GM12878 (cell line): ENCODE data around the gene ACP4. TPM values are rescaled to one million over a fixed set of nuclear protein-coding genes. Genes with fewer than 3 reads are reported as not detected.

Experiments
- ATAC-seq: fragments of 200-7000 bp; cut with Tn5 transposase; 3 replicates; pipeline ENCODE4 v1.9.1; 2020; ENCODE audit warnings: mild to moderate bottlenecking, moderate library complexity
- Bru-seq: library from RNA; stranded (reverse); fragments of 400-500 nt; gene quantifications from one replicate; lab custom pipeline; 2021; lab: Mats Ljungman, UMichigan
- BruChase-seq, 2 experiments: library from RNA; stranded (reverse); fragments of 400-500 nt; gene quantifications; one replicate each; lab custom pipeline; 2021; lab: Mats Ljungman, UMichigan
- BruUV-seq: library from RNA; stranded (reverse); fragments of 400-500 nt; replicated peaks from 2 replicates; lab custom pipeline; 2021; lab: Mats Ljungman, UMichigan
- CTCF ChIA-PET: fragments of 300-600 bp; sonication (Branson Sonifier 250); formaldehyde crosslinking; extraction: SDS; loops from one replicate; lab custom pipeline; 2021; ENCODE audit warnings: inconsistent platforms; lab: Yijun Ruan, JAX
- POLR2A ChIA-PET: fragments of 350-600 bp; formaldehyde crosslinking; extraction: SDS; loops from one replicate; lab custom pipeline; 2021; ENCODE audit warnings: inconsistent platforms; lab: Charles Lee
- RAD21 ChIA-PET: fragments of 300-600 bp; sonication (Branson Sonifier 250); formaldehyde crosslinking; loops from one replicate; lab custom pipeline; 2023; ENCODE audit warnings: antibody characterized with exemption; ENCODE audit not compliant: unreplicated experiment; lab: Charles Lee
- SMC1A ChIA-PET: fragments of 300-600 bp; sonication (Branson Sonifier 250); formaldehyde crosslinking; loops from one replicate; lab custom pipeline; 2023; ENCODE audit not compliant: unreplicated experiment, uncharacterized antibody; lab: Charles Lee
- DNase-seq: peaks from one replicate; pipeline ENCODE4 v3.0.0-alpha.2; 2011; ENCODE audit warnings: low read depth, low spot score
- FAIRE-seq: peaks from 3 replicates; lab custom pipeline; 2011; peaks lifted over from hg19 to GRCh38; lab: Jason Lieb, UNC
- H2AFZ ChIP-seq: 2 replicates; pipeline ENCODE4 v1.6.0; 2011; ENCODE audit warnings: low read depth, low read length, control low read depth; ENCODE audit not compliant: control insufficient read depth
- H3K27ac ChIP-seq: 2 replicates; pipeline ENCODE4 v1.5.1; 2011; ENCODE audit warnings: control low read depth; ENCODE audit not compliant: control insufficient read depth, insufficient read depth
- H3K27me3 ChIP-seq, 2 experiments: replicated peaks in 1 of 2; 2 replicates each; pipeline versions ENCODE4 v1.6.0 to v1.6.1; 2011; ENCODE audit warnings: low read length in 1 of 2; ENCODE audit not compliant: control insufficient read depth in 2 of 2, insufficient read depth in 2 of 2
- H3K36me3 ChIP-seq, 2 experiments: 2 replicates each; pipeline ENCODE4 v1.5.1; 2011; ENCODE audit warnings: low read length in 1 of 2; ENCODE audit not compliant: control insufficient read depth in 2 of 2, insufficient read depth in 2 of 2
- H3K4me1 ChIP-seq: 2 replicates; pipeline ENCODE4 v1.6.1; 2011; ENCODE audit warnings: mild to moderate bottlenecking, low read length, moderate library complexity, mixed read lengths; ENCODE audit not compliant: control insufficient read depth, insufficient read depth
- H3K4me2 ChIP-seq: 2 replicates; pipeline ENCODE4 v1.6.0; 2011; ENCODE audit warnings: control low read depth; ENCODE audit not compliant: control insufficient read depth, insufficient read depth
- H3K4me3 ChIP-seq: fragments of 200-600 bp; sonication (generic); 2 replicates; pipeline ENCODE4 v1.5.1; 2016
- H3K79me2 ChIP-seq: 2 replicates; pipeline ENCODE4 v1.6.0; 2011; ENCODE audit warnings: low read length; ENCODE audit not compliant: control insufficient read depth, insufficient read depth
- H3K9ac ChIP-seq: 2 replicates; pipeline ENCODE4 v1.8.0; 2011; ENCODE audit warnings: low read length, control low read depth, mixed read lengths; ENCODE audit not compliant: control insufficient read depth, insufficient read depth
- H3K9me3 ChIP-seq: replicated peaks from 3 replicates; pipeline ENCODE4 v1.5.1; 2011; ENCODE audit warnings: mild to moderate bottlenecking, low read length; ENCODE audit not compliant: control insufficient read depth, insufficient read depth
- H4K20me1 ChIP-seq: 2 replicates; pipeline ENCODE4 v1.6.0; 2011; ENCODE audit not compliant: control insufficient read depth, insufficient read depth
- BRCA1 ChIP-seq: IDR thresholded peaks from 2 replicates; pipeline ENCODE4 v1.6.1; 2011; ENCODE audit warnings: low read depth, low read length, improper control_type of control experiment
- CREB1 ChIP-seq: IDR thresholded peaks from 2 replicates; pipeline ENCODE4 v1.6.1; 2012; ENCODE audit warnings: low read depth, mild to moderate bottlenecking, inconsistent platforms
- CUX1 ChIP-seq: IDR thresholded peaks from 2 replicates; pipeline ENCODE4 v1.6.1; 2012; ENCODE audit warnings: improper control_type of control experiment, low read depth, low read length; ENCODE audit not compliant: insufficient replicate concordance
- JUNB ChIP-seq: IDR thresholded peaks from 2 replicates; pipeline ENCODE4 v1.6.1; 2016; ENCODE audit warnings: antibody characterized with exemption, mild to moderate bottlenecking
- MTA3 ChIP-seq: IDR thresholded peaks from 2 replicates; pipeline ENCODE4 v1.6.1; 2012; ENCODE audit warnings: low read length, inconsistent platforms, borderline replicate concordance
- POLR2A ChIP-seq: IDR thresholded peaks from 2 replicates; pipeline ENCODE4 v1.6.1; 2011; ENCODE audit warnings: low read depth, mild to moderate bottlenecking, low read length
- SMC3 ChIP-seq: IDR thresholded peaks from 2 replicates; pipeline ENCODE4 v1.6.1; 2011; ENCODE audit warnings: low read length, improper control_type of control experiment, borderline replicate concordance
- SRF ChIP-seq, 2 experiments: IDR thresholded peaks; 2 replicates each; pipeline ENCODE4 v1.6.1; 2011; ENCODE audit warnings: low read depth in 2 of 2, low read length in 2 of 2, mild to moderate bottlenecking in 1 of 2, moderate library complexity in 1 of 2
- WGBS: methylation state at CpG from one replicate; pipeline ENCODE4 v1.1.6; 2016; ENCODE audit warnings: low lambda C conversion rate; ENCODE audit not compliant: insufficient replicate concordance, insufficient coverage; ENCODE audit errors: missing lambda C conversion rate; 5-methylcytosine and 5-hydroxymethylcytosine counted together
- in situ Hi-C: fragments of 300-500 bp; cut with MboI; formaldehyde crosslinking; loops from 9 replicates; pipeline ENCODE4 v1.14.3; 2018; ENCODE audit warnings: mixed read lengths
- intact Hi-C: fragments of 100-400 bp; cut with micrococcal nuclease; formaldehyde crosslinking; loops from one replicate; pipeline ENCODE4 v1.14.2; 2022; ENCODE audit not compliant: unreplicated experiment
- long read RNA-seq, 2 experiments: library from polyadenylated mRNA; unstranded; transcript quantifications; one replicate each; pipeline ENCODE4 v2.0.0, GENCODE V29; 2019 to 2020
- polyA minus RNA-seq, 3 experiments: library from RNA; depleted of rRNA, polyadenylated mRNA; stranded (reverse); fragments of >200 nt; gene quantifications; 2 replicates each; pipeline ENCODE4 v1.2.3, GENCODE V29; 2011
- polyA plus RNA-seq, 11 experiments: library from polyadenylated mRNA; depleted of rRNA in 4 of 11; unstranded in 6 of 11; stranded (reverse) in 5 of 11; fragments of >200 nt; fragmentation: Nextera tagmentation in 4 of 11; fragmentation: Illumina TruSeq in 1 of 11; extraction: Ambion mirVana in 4 of 11; extraction: Trizol in 1 of 11; gene quantifications; 1 replicate in 1 of 11; 2 replicates in 10 of 11; pipeline versions ENCODE4 v1.2.1 to v1.2.3, GENCODE V29; 2011 to 2016; ENCODE audit warnings: inconsistent platforms in 2 of 11, missing spikeins in 2 of 11, low read depth in 1 of 11
- total RNA-seq, 4 experiments: library from RNA; depleted of rRNA in 3 of 4; stranded (reverse); fragments of >200 nt in 3 of 4; fragmentation: Illumina TruSeq in 1 of 4; extraction: Trizol in 1 of 4; gene quantifications; 2 replicates each; pipeline versions ENCODE4 v1.2.1 to v1.2.3, GENCODE V29; 2013 to 2021

The ACP4 gene, protein sequence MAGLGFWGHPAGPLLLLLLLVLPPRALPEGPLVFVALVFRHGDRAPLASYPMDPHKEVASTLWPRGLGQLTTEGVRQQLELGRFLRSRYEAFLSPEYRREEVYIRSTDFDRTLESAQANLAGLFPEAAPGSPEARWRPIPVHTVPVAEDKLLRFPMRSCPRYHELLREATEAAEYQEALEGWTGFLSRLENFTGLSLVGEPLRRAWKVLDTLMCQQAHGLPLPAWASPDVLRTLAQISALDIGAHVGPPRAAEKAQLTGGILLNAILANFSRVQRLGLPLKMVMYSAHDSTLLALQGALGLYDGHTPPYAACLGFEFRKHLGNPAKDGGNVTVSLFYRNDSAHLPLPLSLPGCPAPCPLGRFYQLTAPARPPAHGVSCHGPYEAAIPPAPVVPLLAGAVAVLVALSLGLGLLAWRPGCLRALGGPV
- not detected in 2 replicates for total RNA-seq (2013; cell fraction: nucleolus; rRNA removed)
- not detected in 2 replicates for total RNA-seq (2014; rRNA removed)
- total RNA-seq (2014; rRNA removed; fragmentation: Illumina TruSeq; extraction: Trizol), result not detected in 2 replicates
- not detected in 2 replicates for total RNA-seq (2021)
- not detected for polyA plus RNA-seq (2011; ENCODE audit: low read depth)
- not detected in 2 replicates for polyA plus RNA-seq (2011; rRNA removed)
- polyA plus RNA-seq (2011; cell fraction: cytosol; rRNA removed), result not detected in 2 replicates
- not detected in 2 replicates for polyA plus RNA-seq (2011; cell fraction: nucleus; rRNA removed)
- polyA plus RNA-seq (2012), result not detected in 2 replicates
- not detected in 2 replicates for polyA plus RNA-seq (2014; fragmentation: Illumina TruSeq; extraction: Trizol)
- polyA plus RNA-seq (2014; fragmentation: Nextera tagmentation; extraction: Ambion mirVana), result not detected
- polyA plus RNA-seq (2014; rRNA removed), result not detected in 2 replicates
- not detected for polyA plus RNA-seq (2016; fragmentation: Nextera tagmentation; extraction: Ambion mirVana)
- polyA minus RNA-seq (2011; rRNA and poly(A)+ RNA removed), result not detected in 2 replicates
- polyA minus RNA-seq (2011; cell fraction: cytosol; rRNA and poly(A)+ RNA removed), result not detected in 2 replicates
- polyA minus RNA-seq (2011; cell fraction: nucleus; rRNA and poly(A)+ RNA removed), result not detected in 2 replicates
- percentile 12 among the genes with signal in this experiment for Bru-seq, nascent RNA
- BruChase-seq, experiment 1, labeled RNA remaining after a 6-hour chase, result not detected
- not detected for BruChase-seq, experiment 2, labeled RNA remaining after a 2-hour chase
- long read RNA-seq, experiment 1, result 0 reads
- long read RNA-seq, experiment 2, result 0 reads

DNA sequence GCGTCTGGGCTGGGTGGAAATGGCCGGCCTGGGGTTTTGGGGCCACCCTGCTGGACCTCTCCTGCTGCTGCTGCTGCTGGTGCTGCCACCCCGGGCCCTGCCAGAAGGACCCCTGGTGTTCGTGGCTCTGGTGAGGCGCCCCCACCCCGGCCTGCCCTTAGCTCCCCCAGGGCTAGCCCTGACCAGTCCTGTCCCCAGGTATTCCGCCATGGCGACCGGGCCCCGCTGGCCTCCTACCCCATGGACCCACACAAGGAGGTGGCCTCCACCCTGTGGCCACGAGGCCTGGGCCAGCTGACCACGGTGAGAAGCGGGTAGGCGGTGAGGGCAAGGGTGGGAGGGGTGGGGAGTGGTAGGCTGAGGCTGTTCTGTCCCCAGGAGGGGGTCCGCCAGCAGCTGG is at the start of gene ACP4:
ACP4 (plus strand) TSS at position 20 of the 400 bp plus-strand sequence; CDS start at position 20, 0 bp downstream.
- no peak within 1 kb of the TSS for H3K4me2 ChIP-seq
- H3K36me3 ChIP-seq, result no peaks in the 10 kb centered on the region
- ATAC-seq (no peak), DNase-seq (no peak), FAIRE-seq (no peak)
- CTCF ChIA-PET, result interaction anchor here (0.8 kb wide), 1 partner anchor 132 kb away, joined by 3 read pairs; no protein-coding TSS in a partner anchor
- RAD21 ChIA-PET, result no interaction called here
- H2AFZ ChIP-seq, result no peak within 1 kb of the TSS
- H3K4me3 ChIP-seq, result no peak within 1 kb of the TSS
- BruUV-seq, result no TSS peak
- H3K79me2 ChIP-seq, result no peaks in the 10 kb centered on the region
- POLR2A ChIA-PET, result no interaction called here
- peaks cover 5% of the 10 kb centered on the region for H3K4me1 ChIP-seq
- intact Hi-C loops, result no loop called here
- in situ Hi-C loops, result no loop called here
- no peaks in the 10 kb centered on the region; the same call in 1 of the 2 replicates for H4K20me1 ChIP-seq
- SMC1A ChIA-PET, result interaction anchor here (2.9 kb wide), 1 partner anchor 132 kb away, joined by 13 read pairs; no protein-coding TSS in a partner anchor
- WGBS, result 88% methylated on average over 15 of the region's 15 CpGs
- H3K27ac ChIP-seq, result no peak within 1 kb of the TSS
- H3K9ac ChIP-seq, result no peak within 1 kb of the TSS
- H3K9me3 ChIP-seq, result no peaks in the 10 kb centered on the region
- TF ChIP-seq SMC3, result no peak
- TF ChIP-seq CUX1, result no peak
- TF ChIP-seq BRCA1, result no peak
- TF ChIP-seq JUNB, result no peak
- TF ChIP-seq MTA3, result no peak
- peak; percentile 45 for TF ChIP-seq POLR2A
- TF ChIP-seq SRF (IDR thresholded peaks at IDR 0.05; ENCODE audit: low read depth in 2 of 2, low read length in 2 of 2), result no peak
- no peak for TF ChIP-seq CREB1
- no peaks in the 10 kb centered on the region for H3K27me3 ChIP-seq
